Nucleus accumbens (tissue), 56 donors: ENCODE measurements around the gene ENTHD1.
"Not testable (repeated sequence)": the region's sequence is repeated elsewhere in the genome, so short reads cannot be mapped to it uniquely, and the experiment has no call there.

Source experiments
- DNase-seq, 56 donors: peaks; one replicate each; lab custom pipeline; 2025; lab: John Stamatoyannopoulos, UW

ENTHD1 gene

DNA sequence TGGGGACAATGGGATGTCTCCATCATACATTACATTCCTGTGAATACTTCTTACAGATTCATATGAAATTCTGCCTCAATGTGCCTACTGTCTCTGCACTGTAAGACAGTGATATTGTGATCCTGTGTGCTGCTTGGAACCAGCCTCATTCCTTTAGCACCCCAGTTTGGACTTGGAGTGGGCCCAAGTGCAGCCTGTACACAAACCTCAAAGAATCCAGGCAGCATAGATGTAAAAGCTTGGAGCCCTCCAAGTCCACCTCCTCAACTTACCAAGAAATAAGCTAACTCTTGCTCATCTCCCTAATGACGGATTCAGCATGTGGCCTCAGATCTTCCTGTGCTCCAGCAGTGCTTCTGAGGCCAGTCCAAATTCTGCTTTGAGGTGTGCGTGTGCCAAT lies 31.7 kb upstream of the ENTHD1 start:
- DNase-seq, result no peak

DNA sequence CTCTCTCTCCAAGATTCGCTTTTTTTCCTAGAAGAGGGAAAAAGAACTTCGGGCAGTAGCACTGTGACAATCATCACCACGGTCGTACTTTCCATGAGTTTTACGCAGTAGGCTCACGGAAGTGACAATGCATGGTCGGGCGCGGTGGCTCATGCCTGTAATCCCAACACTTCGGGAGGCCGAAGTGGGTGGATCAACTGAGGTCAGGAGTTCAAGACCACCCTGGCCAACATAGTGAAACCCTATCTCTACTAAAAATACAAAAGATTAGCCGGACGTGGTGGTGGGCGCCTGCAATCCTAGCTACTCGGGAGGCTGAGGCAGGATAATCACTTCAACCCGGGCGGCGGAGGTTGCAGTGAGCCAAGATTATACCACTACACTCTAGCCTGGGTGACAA lies 30.7 kb upstream of the ENTHD1 start:
- no peak for DNase-seq

DNA sequence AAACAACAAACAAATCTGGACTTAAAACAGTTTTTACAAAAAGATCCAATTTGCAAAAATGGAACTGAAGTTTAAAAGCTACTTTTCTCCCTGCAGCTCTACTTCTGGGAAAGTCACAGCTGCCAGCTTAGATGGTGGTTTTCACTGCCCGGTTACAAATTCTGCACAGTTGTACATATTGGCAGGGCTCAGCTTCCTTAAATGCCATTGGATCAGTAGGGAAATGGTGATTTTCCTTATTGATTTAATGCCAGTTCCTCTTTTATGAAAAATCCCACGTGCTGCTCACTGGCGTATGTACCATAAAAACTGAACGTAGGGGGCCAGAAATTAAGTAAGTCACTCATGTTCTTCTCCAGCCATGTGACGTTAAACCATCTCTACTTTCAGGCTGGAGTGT lies 30.1 kb upstream of the ENTHD1 start:
- no peak for DNase-seq

DNA sequence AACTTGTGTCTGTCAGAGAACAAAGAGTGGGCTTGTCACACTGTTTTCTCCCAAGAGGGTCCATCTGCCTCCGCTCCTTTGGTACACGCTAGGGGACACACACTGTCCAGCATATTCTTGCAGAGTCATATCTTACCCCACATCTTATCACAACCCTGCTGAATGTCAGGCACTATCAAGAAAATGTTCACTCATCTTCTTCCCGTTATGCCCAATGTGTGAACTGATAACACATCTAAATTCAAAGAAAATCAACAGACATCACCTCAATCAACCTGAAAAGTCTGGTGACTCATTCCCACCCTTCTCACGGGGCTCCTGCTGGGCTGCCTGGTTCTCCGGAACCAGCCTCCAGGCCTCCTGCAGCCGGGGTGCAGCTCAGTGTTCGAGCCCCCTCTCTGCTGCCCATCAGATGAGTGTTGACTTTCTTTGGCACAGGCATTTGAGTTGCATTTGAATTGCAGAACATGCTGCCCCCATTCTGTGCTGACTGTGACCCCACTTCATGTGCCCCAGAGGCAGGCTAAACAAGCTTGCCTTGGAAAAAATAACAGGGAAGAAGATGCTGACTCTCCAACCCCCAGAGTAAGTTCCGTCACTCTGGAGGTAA lies 26.7 kb upstream of the ENTHD1 start:
- DNase-seq, result no peak

DNA sequence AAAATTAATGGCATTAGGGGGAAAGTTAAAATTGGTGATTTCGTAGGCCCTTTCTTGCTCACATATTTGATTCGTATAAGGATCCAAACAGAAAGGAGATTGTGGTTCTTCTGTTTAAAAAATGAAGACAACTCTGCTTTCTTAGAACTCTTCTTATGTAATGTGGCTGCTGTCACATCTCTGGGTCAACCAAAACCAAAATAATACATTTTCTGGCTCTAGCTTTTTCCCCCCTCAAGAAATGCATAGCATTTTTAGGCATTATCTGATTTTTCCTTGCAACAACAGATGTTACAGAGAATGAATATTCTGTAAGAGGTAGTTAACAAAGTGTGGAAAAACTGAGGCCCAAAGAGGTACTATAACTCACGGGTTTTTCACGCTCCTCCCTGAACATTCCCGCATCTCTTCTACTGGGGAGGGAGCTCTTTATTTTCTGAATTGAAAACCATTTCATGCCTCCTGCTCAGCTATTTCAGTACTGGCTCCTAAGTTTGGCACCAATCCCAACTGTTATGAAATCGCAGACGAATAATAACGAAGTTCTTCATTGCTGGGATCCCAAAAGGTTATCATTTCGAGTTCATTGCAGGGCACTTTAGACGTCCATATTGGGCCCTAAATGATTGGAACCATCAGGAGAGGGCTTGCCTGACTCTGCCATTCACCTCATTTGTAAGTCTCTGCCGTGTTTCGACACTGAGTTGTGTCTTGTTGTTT lies 24.4 kb upstream of the ENTHD1 start:
- DNase-seq, result no peak

DNA sequence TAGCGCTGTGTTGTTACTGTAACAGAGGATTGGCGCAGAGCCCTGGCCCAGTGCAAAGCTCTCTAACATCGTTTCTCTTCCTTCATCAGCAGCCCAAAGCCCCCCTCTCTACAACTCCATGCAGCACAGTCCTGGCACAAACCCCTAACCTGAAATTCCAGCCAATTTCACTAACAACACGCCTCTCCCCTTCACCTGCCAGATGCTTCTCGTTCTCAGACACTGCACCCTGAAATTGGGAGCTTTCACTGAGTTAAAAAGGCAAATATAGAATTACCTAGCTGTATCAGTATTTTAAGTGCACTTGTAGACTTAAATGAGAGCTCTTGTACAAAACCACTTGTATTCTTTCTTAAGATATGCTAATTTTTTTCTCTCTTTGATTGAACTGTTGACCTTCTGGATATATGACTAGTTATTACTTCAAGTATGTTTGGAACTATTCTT lies 23.7 kb upstream of the ENTHD1 start:
- DNase-seq, result no peak

DNA sequence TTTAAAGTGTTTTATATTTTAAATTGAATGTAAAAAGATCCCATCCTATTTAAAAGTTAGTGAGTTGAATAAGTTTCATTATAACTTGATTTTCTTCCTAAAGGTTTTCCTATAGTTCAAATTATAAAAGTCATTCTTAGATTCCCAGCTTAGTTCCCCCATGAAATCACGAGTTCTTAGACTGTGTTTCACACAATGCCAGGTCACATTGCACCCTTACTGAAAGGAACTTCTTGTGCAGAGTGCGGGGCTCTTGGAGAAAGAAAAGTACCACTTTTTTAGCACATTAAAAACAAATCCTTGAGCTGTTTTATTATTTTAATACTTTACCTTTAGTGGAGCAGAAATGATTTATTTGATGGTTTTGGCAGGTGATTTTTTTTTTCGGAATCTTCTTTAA lies 22.9 kb upstream of the ENTHD1 start:
- DNase-seq, result no peak

DNA sequence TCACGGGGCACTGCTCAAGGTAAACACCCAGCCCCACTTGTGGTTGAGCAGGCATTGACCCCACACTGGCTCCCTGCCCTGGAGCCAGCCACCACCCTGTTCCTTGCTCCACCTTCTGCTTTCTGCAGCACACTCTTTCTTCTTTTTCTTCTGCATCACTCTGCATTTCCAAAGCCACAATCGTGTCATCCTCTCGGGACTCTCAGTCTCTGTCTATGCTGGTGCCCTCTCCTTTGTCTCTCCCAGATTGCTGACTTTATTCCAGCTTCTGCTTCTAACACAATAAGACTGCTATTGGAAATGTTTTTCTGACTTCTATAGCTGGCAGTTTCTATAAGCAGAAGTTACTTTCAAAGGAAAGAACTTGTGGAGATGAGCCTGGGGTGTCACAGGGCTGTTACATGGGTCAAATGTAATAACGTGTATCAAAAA lies 21.8 kb upstream of the ENTHD1 start:
- no peak for DNase-seq

DNA sequence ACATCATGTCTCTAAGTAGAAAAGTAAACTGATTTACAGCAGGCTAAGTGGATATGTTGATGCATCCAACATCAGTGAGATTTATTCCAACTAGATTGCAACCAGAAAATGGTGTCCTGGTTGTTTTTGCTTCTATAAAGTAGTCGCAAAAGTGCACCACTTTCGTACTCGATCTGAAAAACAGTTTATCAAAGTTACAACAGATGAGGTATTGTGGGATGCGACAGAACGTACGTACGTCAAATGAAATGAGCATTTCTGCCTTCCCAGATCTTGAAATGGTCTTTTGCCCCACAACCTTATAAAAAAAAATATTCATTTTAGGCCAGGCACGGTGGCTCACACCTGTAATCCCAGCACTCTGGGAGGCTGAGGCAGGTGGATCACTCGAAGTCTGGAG lies 21.0 kb upstream of the ENTHD1 start:
- DNase-seq, result no peak

DNA sequence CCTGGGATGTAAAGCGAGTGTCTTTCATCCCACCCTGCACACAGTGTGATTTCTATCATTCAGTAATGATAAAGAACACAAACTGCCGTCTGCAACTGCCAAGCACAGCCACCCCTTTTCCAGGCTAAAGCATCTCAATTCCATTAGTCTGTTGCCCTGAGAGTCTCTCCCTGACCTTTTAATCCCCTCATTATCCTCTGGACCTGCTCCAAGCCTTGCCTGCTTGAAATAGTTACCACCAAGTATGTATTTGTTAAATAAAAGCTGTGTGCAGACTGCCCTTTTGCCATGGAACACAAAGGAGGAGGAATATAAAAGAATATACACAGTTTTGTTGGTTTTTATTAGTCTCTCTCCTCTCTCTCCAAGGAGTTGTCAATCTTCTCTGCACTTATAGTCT lies 20.3 kb upstream of the ENTHD1 start:
- no peak for DNase-seq

DNA sequence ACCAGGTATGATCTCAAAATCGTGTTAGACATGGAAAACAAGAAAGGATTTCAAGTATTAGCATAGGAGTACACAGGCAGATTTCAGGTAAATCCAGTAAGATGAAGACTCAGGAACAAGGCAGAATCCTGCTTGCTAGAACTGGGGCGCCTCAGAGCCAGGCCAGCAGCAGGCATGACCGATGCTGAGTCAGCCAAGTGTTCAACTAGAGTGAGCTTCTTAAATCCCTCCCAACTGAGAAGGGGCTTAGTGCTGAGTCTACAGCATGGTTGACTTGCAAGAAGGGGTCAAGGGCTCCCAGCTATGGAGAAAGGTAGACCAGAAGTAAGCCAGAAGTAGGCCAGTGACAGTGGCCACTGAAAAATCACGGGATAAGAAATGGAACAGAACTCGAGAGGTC lies 19.8 kb upstream of the ENTHD1 start:
- no peak for DNase-seq

DNA sequence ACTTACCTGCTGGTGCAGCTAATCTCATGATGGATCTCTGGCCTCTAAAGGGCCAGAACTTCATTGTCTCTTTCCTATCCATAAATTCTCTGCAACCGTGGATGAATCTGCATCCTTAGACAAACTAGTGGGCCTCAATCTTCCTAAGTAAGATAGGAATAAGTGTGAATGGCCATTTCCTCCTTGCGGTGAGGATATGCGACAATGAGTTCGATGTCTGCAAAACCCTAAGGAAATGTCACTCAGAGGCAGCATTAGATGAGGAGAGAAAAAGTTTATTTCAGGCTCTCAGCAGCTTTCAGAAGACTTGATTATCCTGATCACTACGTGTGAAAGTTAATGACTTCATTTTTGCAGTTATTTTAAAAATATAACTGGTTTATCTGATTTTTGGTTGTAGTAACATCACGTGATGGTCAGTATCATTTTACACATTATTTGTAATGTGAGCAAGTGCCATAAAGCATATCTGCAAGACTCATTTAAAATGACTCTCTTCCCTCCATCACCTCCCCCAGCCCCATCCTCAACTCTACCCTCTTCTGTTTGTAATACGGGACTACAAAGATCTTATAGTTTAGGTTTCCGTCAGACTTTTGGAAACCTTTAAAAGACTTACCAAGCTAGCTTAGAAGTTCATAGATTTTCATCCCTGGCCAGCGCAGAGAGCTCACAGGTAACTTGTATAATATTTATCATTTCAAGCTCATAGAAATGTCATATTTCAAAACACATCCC lies 17.5 kb upstream of the ENTHD1 start:
- no peak for DNase-seq

DNA sequence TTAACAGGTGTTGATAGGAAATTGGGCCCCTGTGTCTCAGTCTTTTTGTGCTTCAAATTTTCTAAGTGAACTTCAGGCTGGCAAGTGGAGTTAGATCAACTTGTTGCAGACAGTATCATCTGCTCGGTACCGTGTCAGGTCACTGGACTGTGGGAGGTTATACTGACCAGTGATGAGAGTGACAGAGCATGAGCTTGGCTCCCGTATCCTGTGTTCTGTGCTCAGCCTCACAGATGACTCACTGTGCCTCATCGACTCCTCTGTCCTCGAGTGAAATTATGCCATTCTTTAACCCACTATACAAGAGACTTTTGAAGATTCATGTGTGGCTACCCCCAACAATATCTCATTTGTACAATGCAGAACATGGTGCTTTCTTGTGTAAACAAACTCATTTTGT lies 15.2 kb upstream of the ENTHD1 start:
- DNase-seq, result peak in 1 of 56 donors; percentile 11

DNA sequence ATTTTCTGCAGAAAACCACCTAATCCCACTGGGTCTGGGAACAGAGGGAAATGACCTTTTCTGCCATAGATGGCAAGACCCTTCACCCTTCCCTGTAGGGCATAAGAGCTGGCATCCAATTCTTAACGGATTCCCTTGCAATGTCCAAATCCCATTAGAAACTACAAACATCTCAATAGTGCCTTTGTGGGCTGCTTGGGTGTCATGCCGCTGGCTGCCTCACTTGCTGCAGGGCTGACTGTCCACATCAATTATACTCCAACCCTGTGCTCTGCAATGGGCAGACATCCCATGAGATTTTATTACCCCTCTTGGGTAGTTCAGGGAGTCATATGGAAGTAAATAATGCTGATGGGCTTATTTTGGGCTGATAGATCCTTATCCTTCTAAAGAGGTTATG lies 14.6 kb upstream of the ENTHD1 start:
- DNase-seq, result no peak

DNA sequence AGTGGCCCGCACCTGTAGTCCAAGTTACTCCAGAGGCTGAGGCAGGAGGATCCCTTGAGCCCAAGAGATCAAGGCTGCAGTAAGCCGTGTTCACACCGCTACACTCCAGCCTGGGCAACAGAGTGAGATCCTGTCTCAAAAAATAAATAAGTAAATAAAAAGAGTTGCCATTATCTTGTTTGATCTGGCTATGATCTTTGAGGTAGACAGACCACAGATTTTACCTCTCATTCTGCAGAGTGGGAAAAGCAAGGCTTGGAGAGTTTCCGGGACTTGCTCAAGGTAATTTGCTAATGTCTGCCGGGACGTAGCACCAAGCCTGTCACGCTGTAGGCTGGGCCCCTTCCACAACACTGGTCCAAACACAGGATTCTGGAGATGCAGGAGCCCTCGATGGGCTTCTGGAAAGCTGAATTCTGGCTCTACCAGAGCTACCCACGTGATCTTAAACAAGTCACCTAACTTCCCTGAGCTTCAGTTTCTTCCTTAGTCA lies 14.1 kb upstream of the ENTHD1 start:
- DNase-seq, result no peak

DNA sequence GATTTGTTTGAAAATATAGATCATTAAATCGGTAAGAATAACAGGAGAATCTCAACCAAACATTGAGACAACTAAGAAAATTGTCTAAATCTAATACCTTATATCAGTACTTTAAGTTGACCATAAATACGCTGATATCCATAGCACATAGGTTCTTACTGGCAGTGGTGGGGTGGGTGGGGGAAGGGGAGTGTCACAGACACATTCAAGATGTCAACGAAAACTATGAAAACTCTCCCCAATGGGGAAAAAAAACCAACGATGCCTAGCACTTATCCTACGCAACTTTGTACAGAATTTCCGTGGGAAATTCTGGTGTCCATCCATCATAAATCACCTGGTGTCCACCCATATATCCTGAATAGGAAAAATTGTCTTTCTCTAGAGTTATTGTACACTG lies 13.5 kb upstream of the ENTHD1 start:
- no peak for DNase-seq

DNA sequence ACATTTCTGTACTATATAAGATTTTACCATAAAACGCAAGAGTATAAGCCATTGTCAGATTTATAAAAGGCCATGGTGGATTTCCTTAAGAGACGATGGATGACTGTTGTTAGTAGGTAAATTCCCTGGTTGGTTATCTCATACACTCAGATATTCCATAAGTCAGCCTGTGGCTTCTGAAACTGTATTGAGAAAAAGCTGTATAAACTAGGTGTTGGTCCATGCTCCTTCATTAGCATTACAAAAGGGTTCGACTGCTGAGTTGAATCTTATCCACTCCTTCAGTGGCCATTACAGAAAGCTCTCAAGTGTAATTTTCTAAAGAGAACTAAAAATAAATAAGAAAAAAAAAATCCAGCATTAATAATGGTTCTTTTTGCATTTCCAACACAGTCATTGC lies 12.6 kb upstream of the ENTHD1 start:
- no peak for DNase-seq

DNA sequence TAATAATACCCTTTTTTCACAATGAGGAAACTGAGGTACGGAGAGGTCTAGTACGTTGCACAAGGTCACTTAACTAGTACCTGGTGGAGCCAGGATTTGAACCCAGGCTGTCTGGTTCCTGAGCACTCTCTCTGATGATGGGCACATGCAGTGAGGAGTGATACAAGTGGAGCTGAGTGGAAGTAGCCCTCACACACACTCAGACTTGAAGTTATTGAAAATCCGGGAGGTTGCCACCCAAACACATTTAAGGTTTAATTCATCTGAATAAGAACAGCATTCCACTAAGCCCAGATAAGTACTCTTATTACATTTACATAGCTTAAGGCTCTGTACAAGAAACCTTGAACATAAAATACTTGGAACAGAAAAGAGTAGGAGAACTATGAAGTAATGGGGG lies 12.1 kb upstream of the ENTHD1 start:
- no peak for DNase-seq

DNA sequence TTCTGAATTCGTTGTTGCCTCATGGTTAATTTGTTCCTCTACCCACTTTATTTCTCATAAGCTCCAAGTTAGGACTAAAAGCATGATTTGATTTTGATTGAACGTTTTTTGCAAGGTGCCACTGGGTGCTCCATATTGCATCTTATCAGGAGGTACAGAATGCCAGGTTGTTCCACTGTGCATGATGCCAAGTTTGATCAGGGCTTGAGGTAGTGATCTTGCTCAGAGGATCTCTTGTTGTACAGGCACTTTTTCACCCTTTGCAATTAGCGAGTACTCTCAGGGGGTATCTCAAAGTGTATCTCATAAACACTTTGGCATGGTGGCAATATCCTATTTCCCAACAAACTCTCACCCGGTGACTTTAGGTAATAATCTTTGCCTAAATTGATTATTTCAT lies 11.3 kb upstream of the ENTHD1 start:
- no peak for DNase-seq

DNA sequence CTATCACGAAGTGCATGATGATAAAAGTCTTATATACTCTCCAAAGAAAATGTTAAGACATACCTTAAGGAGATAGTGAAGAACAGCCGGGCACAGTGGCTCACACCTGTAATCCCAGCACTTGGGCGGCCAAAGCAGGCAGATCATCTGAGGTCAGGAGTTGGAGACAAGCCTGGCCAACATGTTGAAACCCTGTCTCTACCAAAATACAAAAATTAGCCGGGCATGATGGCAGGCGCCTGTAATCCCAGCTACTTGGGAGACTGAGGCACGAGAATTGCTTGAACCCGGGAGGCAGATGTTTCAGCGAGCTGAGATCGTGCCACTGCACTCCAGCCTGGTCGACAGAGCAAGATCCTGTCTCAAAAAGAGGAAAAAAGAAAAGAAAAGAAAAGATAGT lies 10.5 kb upstream of the ENTHD1 start:
- DNase-seq, result not testable (repeated sequence)

DNA sequence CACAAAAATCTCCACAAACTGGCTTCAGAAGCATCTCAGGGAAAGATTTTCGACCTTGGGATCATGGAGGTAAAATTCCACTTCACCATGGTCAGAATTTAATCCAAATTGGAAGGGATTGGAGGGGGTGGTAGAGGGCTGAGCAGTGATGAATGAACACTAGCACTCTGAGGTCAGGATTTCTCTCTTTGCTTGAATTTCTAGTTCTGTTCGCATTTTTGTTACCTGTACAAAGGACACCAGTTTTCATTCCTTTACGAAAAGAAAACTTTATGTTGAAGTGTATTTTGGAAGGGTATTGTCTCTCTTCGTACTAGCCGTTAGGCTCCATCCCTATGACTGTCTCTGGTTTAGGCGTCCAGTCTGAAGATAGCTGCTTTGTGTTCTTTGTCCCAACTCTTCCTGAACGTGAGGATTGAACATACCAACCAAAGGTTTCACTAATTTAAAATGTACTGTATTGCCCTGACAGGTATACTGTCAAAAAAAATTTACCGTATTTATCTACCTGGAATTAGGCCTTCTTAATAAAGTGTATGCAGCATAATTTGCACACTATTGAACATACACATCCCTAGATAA lies 8.1 kb upstream of the ENTHD1 start:
- DNase-seq, result no peak
